Right ventricle myocardium superior (tissue), 1 donor: ENCODE measurements around the gene CCT2. TPM values are rescaled to one million over a fixed set of nuclear protein-coding genes. Genes with fewer than 3 reads are reported as not detected.

Experiments
- ATAC-seq: fragments of 200-7000 bp; cut with Tn5 transposase; one replicate; pipeline ENCODE4 v1.9.1; 2020; ENCODE audit warnings: mild to moderate bottlenecking; ENCODE audit not compliant: poor library complexity
- DNase-seq: peaks from one replicate; pipeline ENCODE4 v3.0.0-alpha.2; 2020
- intact Hi-C: fragments of 100-400 bp; cut with DNase I; formaldehyde crosslinking; loops from one replicate; pipeline ENCODE4 v1.11.2; 2022
- microRNA-seq: library from miRNA; unstranded; fragments of <30 nt; microRNA quantifications from one replicate; pipeline ENCODE4 v1.2.0, GENCODE V29; 2020
- total RNA-seq: library from RNA; stranded (reverse); fragmentation: NEBNext Ultra II Directional; extraction: Animal tissue kit (Norgen Biotek cat#: 25700); gene quantifications from one replicate; pipeline ENCODE4 v1.2.1, GENCODE V29; 2021
- donor health status: DM: no; HTN: yes; CAD: no; lungs with severe emphysema.

CCT2 gene
- total RNA-seq, 1 donor from 2014 or later = 84.8 TPM

DNA sequence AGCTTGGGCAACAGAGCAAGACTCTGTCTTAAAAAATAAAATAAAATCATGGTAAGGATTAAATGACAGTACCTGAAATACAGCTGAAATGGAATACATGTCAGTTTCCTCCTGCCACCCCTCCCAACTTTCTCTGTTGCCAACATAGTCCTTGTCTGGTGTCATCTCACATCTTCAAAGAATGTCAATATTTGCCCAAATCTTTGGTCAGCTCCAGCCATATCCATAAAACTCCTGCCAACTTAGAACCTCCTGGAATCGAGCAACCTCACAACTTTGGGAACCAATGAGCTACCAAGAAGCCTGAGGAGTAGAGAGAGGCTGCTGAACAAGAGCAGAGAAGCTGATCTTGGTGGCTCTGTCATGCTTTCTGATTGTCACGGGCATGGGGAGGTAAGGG lies 36.3 kb downstream of the CCT2 start:
- no peak for DNase-seq
- intact Hi-C loops = no loop called here
- no peak for ATAC-seq

DNA sequence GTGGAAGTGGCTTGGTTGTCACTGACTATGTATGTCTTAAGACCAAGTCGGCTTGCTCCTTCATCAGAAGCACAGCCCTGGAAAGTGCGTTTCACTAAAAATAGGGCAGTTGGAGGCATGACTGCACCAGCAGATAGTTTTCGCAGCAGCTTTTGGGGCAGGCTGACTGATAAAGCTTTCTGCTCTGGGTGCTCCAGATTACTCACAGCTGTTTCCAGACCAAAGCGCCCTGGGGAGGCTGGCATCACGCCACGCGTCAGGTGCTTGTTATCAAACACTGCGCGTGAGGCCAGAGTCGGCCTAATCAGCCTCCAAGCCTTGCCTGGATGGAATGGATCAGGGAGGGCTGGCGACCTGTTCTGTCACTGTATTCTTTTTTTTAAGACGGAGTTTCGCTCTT lies 38.7 kb downstream of the CCT2 start:
- ATAC-seq (peak; percentile 89), DNase-seq (peak; percentile 87)

DNA sequence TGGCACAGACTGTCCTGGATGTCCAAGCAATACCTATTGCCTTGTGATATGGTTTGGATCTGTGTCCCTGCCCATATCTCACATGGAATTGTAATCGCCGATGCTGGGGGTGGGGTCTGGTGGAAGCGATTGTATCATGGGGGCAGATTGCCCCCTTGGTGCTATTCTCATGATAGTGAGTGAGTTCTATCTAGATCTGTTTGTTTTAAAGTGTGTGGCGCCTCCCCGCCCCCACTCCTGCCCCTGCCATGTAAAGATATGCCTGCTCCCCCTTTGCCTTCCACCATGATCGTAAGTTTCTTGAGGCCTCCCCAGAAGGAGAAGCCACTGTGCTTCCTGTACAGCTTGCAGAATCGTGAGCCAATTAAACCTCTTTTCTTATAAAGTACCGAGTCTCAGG lies 42.2 kb downstream of the CCT2 start:
- ATAC-seq (no peak), DNase-seq (no peak)
- intact Hi-C loops = no loop called here

More for the DNA sequence above, 38.7 kb downstream of the CCT2 start:
- intact Hi-C loops = no loop called here

DNA sequence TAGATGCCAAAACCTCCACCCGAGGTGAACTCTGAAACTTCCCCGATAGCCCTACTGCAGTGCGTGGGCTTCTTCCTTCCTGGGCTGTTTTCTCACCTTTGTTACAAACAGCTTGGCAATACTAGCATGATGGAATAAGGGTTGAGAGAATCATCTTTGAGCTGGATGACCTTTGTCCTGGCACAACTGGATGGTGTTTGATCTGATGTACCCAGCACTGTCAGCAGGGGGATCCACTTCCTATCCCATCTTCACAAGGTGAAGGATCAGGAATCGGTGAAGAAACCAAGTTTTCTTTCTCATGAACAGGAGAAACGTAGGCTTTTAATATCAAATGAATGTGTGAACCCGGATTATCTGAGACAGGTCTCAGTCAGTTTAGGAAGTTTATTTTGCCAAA lies 44.9 kb downstream of the CCT2 start:
- DNase-seq (no peak), ATAC-seq (no peak)
- intact Hi-C loops = no loop called here

DNA sequence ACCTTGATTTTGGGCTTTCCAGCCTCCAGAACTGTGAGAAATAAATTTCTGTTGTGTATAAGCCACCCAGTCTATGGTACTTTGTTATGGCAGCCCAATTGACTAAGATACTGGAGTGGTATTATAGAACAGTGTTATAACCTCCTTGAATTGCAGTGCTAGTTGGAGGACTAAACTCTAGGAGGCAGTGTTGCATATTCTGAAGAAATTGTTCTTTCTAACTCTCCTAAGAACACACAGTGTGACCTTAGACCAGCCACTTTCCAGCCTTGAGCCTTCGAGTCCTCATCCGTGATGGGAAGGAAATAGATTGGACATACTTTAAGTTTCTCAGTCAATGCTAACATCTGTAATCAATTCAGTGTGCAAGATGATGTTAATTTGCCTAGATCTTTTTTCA lies 47.8 kb downstream of the CCT2 start:
- intact Hi-C loops = no loop called here
- ATAC-seq (no peak), DNase-seq (no peak)

DNA sequence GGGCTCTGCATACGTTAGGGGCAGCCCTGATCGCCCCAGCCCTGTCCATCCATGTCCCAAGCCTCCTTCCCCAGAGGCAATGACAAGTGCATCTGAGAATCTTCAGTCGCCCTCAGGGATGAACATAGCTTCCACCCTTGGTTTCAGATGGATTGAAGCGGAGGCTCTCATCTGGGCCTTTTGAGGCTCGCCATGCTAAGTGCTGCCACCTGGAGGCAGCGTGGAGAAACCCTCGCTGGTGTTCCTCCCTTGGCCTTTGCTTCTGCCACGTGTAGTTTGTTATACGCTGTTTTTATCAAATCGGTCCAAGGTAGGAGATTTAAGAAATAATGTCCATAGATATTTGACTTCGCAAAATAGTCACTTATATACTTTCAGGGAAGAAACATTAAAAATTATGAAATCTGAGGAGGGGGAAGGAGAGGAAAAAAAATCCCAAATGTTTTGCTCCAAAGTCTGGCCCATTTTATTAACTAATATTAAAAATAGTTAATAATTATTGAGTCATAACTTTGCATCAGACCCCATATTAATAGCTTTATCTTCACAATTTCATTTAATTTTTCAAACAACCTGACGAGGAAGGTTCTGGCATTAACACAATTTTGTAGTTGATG lies 54.2 kb downstream of the CCT2 start:
- ATAC-seq (peak; percentile 70), DNase-seq (peak; percentile 75)
- intact Hi-C loops = loop anchor here (5.0 kb wide), 1 partner anchor 47 kb away; no protein-coding TSS in a partner anchor

DNA sequence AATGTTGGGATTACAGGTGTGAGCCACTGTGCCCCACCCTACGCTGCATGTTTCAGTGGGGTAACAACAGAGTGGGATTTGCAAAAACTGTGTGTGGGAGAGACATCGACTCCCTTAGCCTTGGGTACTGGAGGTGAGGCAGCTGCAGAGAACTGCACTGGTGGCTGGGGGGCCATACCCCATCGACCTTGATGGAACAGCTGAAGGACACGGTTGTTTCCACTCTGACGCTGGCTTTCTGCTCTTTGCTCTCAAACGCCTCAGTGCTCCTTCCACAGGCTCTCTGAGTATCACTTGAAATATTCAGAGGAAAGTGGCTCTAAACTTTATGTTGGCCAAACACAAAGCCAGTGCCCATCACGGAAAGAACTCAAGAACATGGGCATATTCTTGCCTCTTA lies 56.3 kb downstream of the CCT2 start:
- DNase-seq (no peak), ATAC-seq (no peak)
- intact Hi-C loops = no loop called here

DNA sequence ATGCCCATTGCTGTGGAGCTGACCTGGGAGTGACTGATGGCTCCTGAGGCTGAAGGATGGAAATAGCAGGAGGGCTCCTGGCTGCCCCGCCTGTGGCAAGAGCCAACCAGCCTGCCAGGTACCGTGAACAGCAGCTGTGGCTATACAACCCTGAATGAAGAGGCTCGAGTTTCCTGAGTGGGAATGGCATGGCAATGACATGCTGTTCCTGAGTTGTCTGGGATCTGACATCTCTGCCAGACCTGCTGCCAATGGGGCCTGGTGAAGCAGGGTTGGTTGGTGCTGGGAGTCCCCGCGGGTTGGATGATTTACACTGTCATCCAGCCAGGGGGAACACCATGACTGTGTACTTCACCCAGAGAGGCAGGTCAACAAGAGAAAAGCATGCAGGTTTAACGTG lies 57.3 kb downstream of the CCT2 start:
- peak; percentile 52 for DNase-seq
- peak; percentile 86 for ATAC-seq
- intact Hi-C loops = no loop called here

DNA sequence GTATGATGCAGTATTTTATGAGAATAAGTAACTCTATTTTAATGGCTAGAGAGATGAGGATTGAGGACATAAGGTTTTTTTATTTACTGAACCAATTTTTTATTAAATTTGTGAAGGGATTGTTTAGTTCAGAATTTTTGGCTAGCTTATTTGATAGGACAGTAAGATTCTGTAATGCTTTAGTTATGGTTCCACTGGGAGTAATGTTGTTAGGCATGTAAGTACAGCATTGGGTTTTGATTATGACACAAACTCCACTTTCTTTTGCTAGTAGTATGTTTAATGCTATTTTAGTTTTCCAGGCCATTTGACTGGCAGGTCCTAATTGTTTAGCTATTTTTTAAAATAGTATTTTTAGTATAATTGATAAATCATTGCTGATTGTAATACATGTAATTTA lies 59.3 kb downstream of the CCT2 start:
- intact Hi-C loops = no loop called here
- DNase-seq = no peak
- ATAC-seq = no peak

DNA sequence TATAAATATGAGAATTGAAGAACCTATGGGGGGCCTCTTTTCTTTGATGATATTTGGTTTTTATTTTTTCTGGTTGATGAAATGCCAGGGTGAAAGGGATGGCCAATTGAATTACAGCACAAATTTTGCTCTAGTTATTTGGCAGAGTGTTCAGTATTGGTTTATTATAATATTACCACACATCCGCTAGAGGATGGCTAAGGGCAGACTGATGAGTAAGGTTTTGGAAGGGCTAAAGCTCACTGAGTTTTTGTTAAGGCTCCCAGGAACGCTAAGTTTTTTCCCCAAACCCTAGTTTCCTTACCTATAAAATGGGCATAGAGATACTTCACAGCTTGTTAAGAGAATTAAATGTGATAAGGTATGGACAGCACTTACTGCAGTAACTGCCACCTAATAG lies 59.8 kb downstream of the CCT2 start:
- no peak for ATAC-seq
- intact Hi-C loops = no loop called here

DNA sequence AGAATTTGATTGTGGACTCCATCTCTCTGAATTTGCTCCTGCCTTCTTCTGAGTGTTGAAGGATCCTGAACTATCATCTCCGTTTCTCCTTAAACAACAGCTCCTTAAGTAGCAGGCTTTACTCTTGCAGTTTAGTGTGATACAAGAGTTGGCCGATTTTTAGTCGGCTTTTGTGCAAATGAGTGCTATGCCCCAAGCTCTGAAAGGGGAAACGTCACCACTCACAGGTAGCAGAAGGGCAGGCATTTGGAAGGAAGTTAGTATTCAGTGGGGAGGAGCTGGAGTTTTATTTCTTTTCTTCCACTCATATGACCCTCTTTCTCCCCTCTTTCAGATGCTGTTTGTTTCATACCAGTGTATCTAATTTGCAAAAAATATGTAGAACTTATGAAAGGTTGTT lies 61.9 kb downstream of the CCT2 start:
- ATAC-seq (no peak), DNase-seq (no peak)
- intact Hi-C loops = no loop called here

More for the DNA sequence above, 59.8 kb downstream of the CCT2 start:
- no peak for DNase-seq

DNA sequence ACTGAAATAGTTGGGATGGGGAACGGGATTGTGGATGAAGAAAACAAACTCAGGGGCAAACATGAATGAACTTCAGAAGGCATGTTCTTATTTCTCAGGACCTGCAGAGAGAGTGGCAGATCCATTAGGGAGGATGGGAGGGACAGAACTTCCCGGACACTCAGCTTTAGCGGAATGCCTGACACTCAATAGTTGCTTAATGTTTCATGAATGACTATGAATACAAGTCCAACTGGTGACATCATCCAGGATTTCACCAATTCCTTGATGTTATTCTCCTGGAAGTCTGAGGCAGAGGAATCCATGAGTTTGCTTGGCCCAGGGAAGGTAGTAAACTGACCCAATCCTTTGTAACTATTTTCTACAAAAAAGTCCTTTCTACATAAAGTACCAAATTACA lies 63.2 kb downstream of the CCT2 start:
- intact Hi-C loops = no loop called here
- ATAC-seq (no peak), DNase-seq (no peak)

DNA sequence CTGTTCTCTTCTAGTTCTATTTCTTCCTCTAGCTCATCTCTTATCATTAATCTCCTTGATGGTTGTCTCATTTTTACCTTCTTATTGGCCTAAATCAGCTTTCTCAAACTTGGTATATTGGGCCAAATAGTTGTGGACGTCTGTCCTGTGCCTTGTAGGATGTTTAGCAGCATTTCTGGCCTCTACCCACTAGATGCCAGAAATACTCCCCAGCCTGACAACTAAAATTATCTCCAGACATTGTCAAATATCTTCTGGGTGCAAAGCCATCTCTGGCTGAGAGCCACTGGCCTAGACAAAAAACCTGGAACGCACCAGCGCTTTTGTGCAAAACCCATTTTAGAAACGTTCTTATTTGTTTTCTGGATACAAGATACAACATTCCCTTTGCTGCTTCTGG lies 64.3 kb downstream of the CCT2 start:
- no peak for DNase-seq
- intact Hi-C loops = no loop called here
- no peak for ATAC-seq

Small RNA genes lying within 50 kb of the gene (microRNA-seq; reads per million reads assigned to microRNA genes)
- gene MIR3913-1 (not detected), gene MIR3913-2 (not detected)

Other genes starting within 250 kb of the CCT2 start
- gene LYZ, start 237.1 kb upstream of the CCT2 start, total RNA-seq = 39.9 TPM
- gene YEATS4, start 225.7 kb upstream of the CCT2 start, total RNA-seq = 10.3 TPM
- 18.0 TPM for gene FRS2, start 115.1 kb upstream of the CCT2 start, total RNA-seq
- 40.5 TPM for gene LRRC10, start 25.4 kb downstream of the CCT2 start, total RNA-seq
- 0.48 TPM for gene BEST3, start 113.8 kb downstream of the CCT2 start, total RNA-seq
- gene RAB3IP, start 153.4 kb downstream of the CCT2 start, total RNA-seq = 20.3 TPM
- gene MYRFL, start 239.8 kb downstream of the CCT2 start, total RNA-seq = 0.11 TPM